Measurements from ENCODE around the gene GRK1.

GRK1 gene

GRCh38 chr13:113729187-113730019, 62.4 kb downstream of the GRK1 start:
- TF ChIP-seq GATA1 (IDR thresholded peaks at IDR 0.05; ENCODE audit: low read depth, low read length) = no peak
- no peak for TF ChIP-seq POLR2A (IDR thresholded peaks at IDR 0.05; ENCODE audit: low read length)
- no peak for DNase-seq

- no peak for DNase-seq
- TF ChIP-seq GATA1 (IDR thresholded peaks at IDR 0.05; ENCODE audit: low read depth, low read length) = no peak
- TF ChIP-seq POLR2A (IDR thresholded peaks at IDR 0.05; ENCODE audit: low read length) = no peak
Measured at GRCh38 chr13:113730258-113730691, 63.3 kb downstream of the GRK1 start.

GRCh38 chr13:113730831-113731191, 63.8 kb downstream of the GRK1 start:
- no peak for TF ChIP-seq POLR2A (IDR thresholded peaks at IDR 0.05; ENCODE audit: low read length)
- TF ChIP-seq GATA1 (IDR thresholded peaks at IDR 0.05; ENCODE audit: low read depth, low read length) = no peak
- DNase-seq = no peak

GRCh38 chr13:113731192-113732175, 64.5 kb downstream of the GRK1 start:
- no peak for DNase-seq
- TF ChIP-seq GATA1 (IDR thresholded peaks at IDR 0.05; ENCODE audit: low read depth, low read length) (no peak), POLR2A (IDR thresholded peaks at IDR 0.05; ENCODE audit: low read length) (no peak)

- TF ChIP-seq GATA1 (IDR thresholded peaks at IDR 0.05; ENCODE audit: low read depth, low read length) (no peak), POLR2A (IDR thresholded peaks at IDR 0.05; ENCODE audit: low read length) (no peak)
- no peak for DNase-seq
Measured at GRCh38 chr13:113732176-113732960, 65.3 kb downstream of the GRK1 start.

GRCh38 chr13:113732961-113733950, 66.2 kb downstream of the GRK1 start:
- no peak for TF ChIP-seq GATA1 (IDR thresholded peaks at IDR 0.05; ENCODE audit: low read depth, low read length)
- TF ChIP-seq POLR2A (IDR thresholded peaks at IDR 0.05; ENCODE audit: low read length) = no peak
- DNase-seq = peak in 1 of 2 experiments; percentile 23

GRCh38 chr13:113734099-113734825, 67.2 kb downstream of the GRK1 start:
- TF ChIP-seq GATA1 (IDR thresholded peaks at IDR 0.05; ENCODE audit: low read depth, low read length) = no peak
- TF ChIP-seq POLR2A (IDR thresholded peaks at IDR 0.05; ENCODE audit: low read length) = no peak
- no peak for DNase-seq

GRCh38 chr13:113734826-113735125, 67.8 kb downstream of the GRK1 start:
- DNase-seq = no peak
- no peak for TF ChIP-seq GATA1 (IDR thresholded peaks at IDR 0.05; ENCODE audit: low read depth, low read length)
- TF ChIP-seq POLR2A (IDR thresholded peaks at IDR 0.05; ENCODE audit: low read length) = no peak

- no peak for DNase-seq
- TF ChIP-seq GATA1 (IDR thresholded peaks at IDR 0.05; ENCODE audit: low read depth, low read length) = no peak
- TF ChIP-seq POLR2A (IDR thresholded peaks at IDR 0.05; ENCODE audit: low read length) = no peak
Measured at GRCh38 chr13:113735194-113735593, 68.2 kb downstream of the GRK1 start.

- TF ChIP-seq POLR2A (IDR thresholded peaks at IDR 0.05; ENCODE audit: low read length) (no peak), GATA1 (IDR thresholded peaks at IDR 0.05; ENCODE audit: low read depth, low read length) (no peak)
- no peak for DNase-seq
Measured at GRCh38 chr13:113735750-113736149, 68.7 kb downstream of the GRK1 start.

GRCh38 chr13:113736258-113736731, 69.3 kb downstream of the GRK1 start:
- no peak for DNase-seq
- no peak for TF ChIP-seq GATA1 (IDR thresholded peaks at IDR 0.05; ENCODE audit: low read depth, low read length)
- no peak for TF ChIP-seq POLR2A (IDR thresholded peaks at IDR 0.05; ENCODE audit: low read length)

- TF ChIP-seq GATA1 (IDR thresholded peaks at IDR 0.05; ENCODE audit: low read depth, low read length) = no peak
- no peak for TF ChIP-seq POLR2A (IDR thresholded peaks at IDR 0.05; ENCODE audit: low read length)
- DNase-seq = no peak
Measured at GRCh38 chr13:113737803-113738202, 70.8 kb downstream of the GRK1 start.

Data from erythroblast (primary cell).